Right atrium auricular region (tissue), 2 donors: ENCODE measurements around the gene ANTXR1. TPM values are rescaled to one million over a fixed set of nuclear protein-coding genes. Genes with fewer than 3 reads are reported as not detected.
A peak's percentile ranks its signal among the peaks of the same experiment; 100 is the strongest.
"Not testable (repeated sequence)": the region's sequence is repeated elsewhere in the genome, so short reads cannot be mapped to it uniquely, and the experiment has no call there.

ENCODE experiments used
- DNase-seq: peaks from one replicate; pipeline ENCODE4 v3.0.0-alpha.2; 2019; ENCODE audit warnings: low spot score
- H3K27ac ChIP-seq, 2 donors: fragments of 200-600 bp; sonication (generic); 1 replicate in 1 of 2; 2 replicates in 1 of 2; pipeline ENCODE4 v1.5.1; 2016 to 2019
- H3K27me3 ChIP-seq, 2 donors: fragments of 200-600 bp; sonication (generic); one replicate each; pipeline versions ENCODE4 v1.5.1 to v1.6.0; 2017 to 2019
- H3K36me3 ChIP-seq: fragments of 200-600 bp; sonication (generic); one replicate; pipeline ENCODE4 v1.5.1; 2016
- H3K4me1 ChIP-seq, 2 donors: fragments of 200-600 bp; sonication (generic); one replicate each; pipeline versions ENCODE4 v1.5.1 to v1.6.0; 2017 to 2019
- H3K4me3 ChIP-seq, 2 donors: fragments of 200-600 bp; sonication (generic); 1 replicate in 1 of 2; 2 replicates in 1 of 2; pipeline ENCODE4 v1.5.1; 2017 to 2019; ENCODE audit warnings: mild to moderate bottlenecking in 1 of 2, moderate library complexity in 1 of 2
- H3K9me3 ChIP-seq, 2 donors: fragments of 200-600 bp; sonication (generic); one replicate each; pipeline ENCODE4 v1.5.1; 2019
- total RNA-seq, 2 donors: library from RNA; depleted of rRNA; stranded (reverse); fragments of >200 nt; gene quantifications; one replicate each; pipeline ENCODE4 v1.1.0, GENCODE V29; 2016
- TF ChIP-seq, protein P1 (sequence below), 2 donors: fragments of 200-600 bp; sonication (generic); IDR thresholded peaks; one replicate each; pipeline ENCODE4 v1.5.1; 2019; ENCODE audit warnings: antibody characterized with exemption in 2 of 2

The ANTXR1 gene
- total RNA-seq, 2 donors from 2014 or later: 27.3 to 52.2 TPM

GRCh38 chr2:69227716-69228115 lies 214.7 kb downstream of the ANTXR1 start:
- H3K36me3 ChIP-seq: no peaks in the 10 kb centered on the region
- H3K27me3 ChIP-seq: no peaks in the 10 kb centered on the region
- DNase-seq: no peak
- H3K4me3 ChIP-seq: no peak overlapping the region
- H3K27ac ChIP-seq: no peak overlapping the region
- H3K4me1 ChIP-seq: peaks cover 0 to 14% of the 10 kb centered on the region in 2 donors
- no peaks in the 10 kb centered on the region for H3K9me3 ChIP-seq
- TF ChIP-seq, protein P1, sequence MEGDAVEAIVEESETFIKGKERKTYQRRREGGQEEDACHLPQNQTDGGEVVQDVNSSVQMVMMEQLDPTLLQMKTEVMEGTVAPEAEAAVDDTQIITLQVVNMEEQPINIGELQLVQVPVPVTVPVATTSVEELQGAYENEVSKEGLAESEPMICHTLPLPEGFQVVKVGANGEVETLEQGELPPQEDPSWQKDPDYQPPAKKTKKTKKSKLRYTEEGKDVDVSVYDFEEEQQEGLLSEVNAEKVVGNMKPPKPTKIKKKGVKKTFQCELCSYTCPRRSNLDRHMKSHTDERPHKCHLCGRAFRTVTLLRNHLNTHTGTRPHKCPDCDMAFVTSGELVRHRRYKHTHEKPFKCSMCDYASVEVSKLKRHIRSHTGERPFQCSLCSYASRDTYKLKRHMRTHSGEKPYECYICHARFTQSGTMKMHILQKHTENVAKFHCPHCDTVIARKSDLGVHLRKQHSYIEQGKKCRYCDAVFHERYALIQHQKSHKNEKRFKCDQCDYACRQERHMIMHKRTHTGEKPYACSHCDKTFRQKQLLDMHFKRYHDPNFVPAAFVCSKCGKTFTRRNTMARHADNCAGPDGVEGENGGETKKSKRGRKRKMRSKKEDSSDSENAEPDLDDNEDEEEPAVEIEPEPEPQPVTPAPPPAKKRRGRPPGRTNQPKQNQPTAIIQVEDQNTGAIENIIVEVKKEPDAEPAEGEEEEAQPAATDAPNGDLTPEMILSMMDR (IDR thresholded peaks at IDR 0.05): no peak

GRCh38 chr2:69230946-69231345 lies 218.0 kb downstream of the ANTXR1 start:
- not testable (repeated sequence) for DNase-seq, H3K4me1 ChIP-seq, H3K27me3 ChIP-seq, H3K4me3 ChIP-seq, H3K36me3 ChIP-seq, H3K27ac ChIP-seq, H3K9me3 ChIP-seq

- no peak overlapping the region for H3K27ac ChIP-seq
Observed at GRCh38 chr2:69231612-69232277, 218.8 kb downstream of the ANTXR1 start.

GRCh38 chr2:69235835-69236234 lies 222.9 kb downstream of the ANTXR1 start:
- not testable (repeated sequence) for H3K27me3 ChIP-seq, H3K4me3 ChIP-seq, H3K9me3 ChIP-seq, H3K27ac ChIP-seq, H3K4me1 ChIP-seq, DNase-seq, H3K36me3 ChIP-seq

More at GRCh38 chr2:69231612-69232277, 218.8 kb downstream of the ANTXR1 start:
- Histone ChIP-seq H3K27me3 (no peaks in the 10 kb centered on the region), H3K4me3 (no peak overlapping the region), H3K36me3 (no peaks in the 10 kb centered on the region), H3K9me3 (no peaks in the 10 kb centered on the region), H3K4me1 (no peaks in the 10 kb centered on the region)
- TF ChIP-seq, protein P1 (IDR thresholded peaks at IDR 0.05): no peak
- DNase-seq: no peak

DNA sequence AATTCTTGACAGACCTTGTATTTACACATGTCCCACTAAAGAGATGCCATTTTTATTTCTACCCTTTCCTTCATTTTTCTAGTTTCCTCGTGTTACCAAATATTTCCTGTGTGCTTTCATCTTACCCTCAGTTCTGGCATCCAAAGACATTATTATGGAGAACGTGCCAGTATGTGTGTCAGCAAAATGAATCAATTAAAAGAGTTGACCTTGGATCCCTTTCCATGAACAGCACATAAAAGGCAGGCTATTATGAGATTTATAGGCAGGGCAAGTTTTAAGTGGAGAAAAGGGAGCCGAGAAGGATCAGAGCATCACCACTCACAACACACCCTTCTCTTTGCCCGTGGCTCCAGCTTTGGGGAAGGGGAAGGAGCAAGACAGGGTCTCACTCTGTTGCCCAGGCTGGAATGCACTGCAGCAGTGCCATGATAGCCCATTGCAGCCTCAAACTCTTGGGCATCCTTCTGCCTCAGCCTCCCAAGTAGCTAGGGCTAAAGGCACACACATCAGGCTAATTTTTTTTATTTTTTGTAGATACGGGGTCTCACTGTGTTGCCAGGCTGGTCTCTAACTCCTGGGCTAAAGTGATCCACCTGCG lies 224.2 kb downstream of the ANTXR1 start:
- DNase-seq: no peak
- TF ChIP-seq, protein P1 (IDR thresholded peaks at IDR 0.05): no peak
- no peaks in the 10 kb centered on the region for H3K9me3 ChIP-seq
- no peak overlapping the region for H3K4me3 ChIP-seq
- no peaks in the 10 kb centered on the region for H3K27me3 ChIP-seq
- H3K36me3 ChIP-seq: no peaks in the 10 kb centered on the region
- H3K4me1 ChIP-seq: peaks cover 0 to 10% of the 10 kb centered on the region in 2 donors
- peak overlapping the region in 1 of 2 donors; percentile 15 for H3K27ac ChIP-seq

DNA sequence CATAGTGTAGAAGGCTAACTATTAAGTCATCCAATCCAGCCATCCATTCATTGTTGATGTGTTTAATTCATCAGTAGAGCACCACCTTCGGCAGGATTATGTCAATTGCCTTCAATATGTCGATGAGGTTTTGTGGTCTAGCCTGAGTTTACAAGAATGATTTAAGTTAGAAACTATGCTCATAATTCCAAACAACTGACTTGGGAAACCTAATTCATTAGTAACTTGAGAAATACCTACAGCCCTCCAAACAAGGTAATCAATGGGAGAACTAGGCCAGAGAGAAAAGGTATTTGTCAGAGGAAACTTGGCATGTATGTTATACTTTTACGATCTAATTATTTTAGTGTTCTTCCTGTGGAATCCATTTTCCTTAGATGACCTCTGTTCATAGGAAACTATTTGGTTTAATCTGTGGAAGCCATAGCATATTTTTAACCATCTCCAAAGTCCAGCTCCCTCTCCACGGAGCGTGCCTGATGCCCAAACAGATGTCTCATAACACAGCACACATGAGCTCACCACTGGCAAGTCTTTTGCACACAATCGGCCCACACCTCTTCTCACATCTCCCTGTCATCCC lies 225.6 kb downstream of the ANTXR1 start:
- peaks cover 0 to 10% of the 10 kb centered on the region in 2 donors for H3K4me1 ChIP-seq
- no peaks in the 10 kb centered on the region for H3K9me3 ChIP-seq
- H3K27ac ChIP-seq: no peak overlapping the region
- no peaks in the 10 kb centered on the region for H3K27me3 ChIP-seq
- H3K4me3 ChIP-seq: no peak overlapping the region
- TF ChIP-seq, protein P1 (IDR thresholded peaks at IDR 0.05): no peak
- no peak for DNase-seq
- no peaks in the 10 kb centered on the region for H3K36me3 ChIP-seq
